H9 (cell line): ENCODE measurements around the gene KRT85. TPM values are rescaled to one million over a fixed set of nuclear protein-coding genes. Genes with fewer than 3 reads are reported as not detected.

Experiments
- DNase-seq: peaks from one replicate; pipeline ENCODE4 v3.0.0-alpha.2; 2017
- H2AFZ ChIP-seq: one replicate; pipeline ENCODE4 v1.6.1; 2013; ENCODE audit warnings: mild to moderate bottlenecking, low read length, control low read depth, moderate library complexity
- H2AK5ac ChIP-seq: 2 replicates; pipeline ENCODE4 v1.6.1; 2013; ENCODE audit warnings: low read length, control low read depth, mixed read lengths; ENCODE audit not compliant: insufficient read length
- H2BK120ac ChIP-seq: one replicate; pipeline ENCODE4 v1.6.1; 2013; ENCODE audit warnings: low read depth, mild to moderate bottlenecking, low read length, control low read depth, inconsistent platforms; ENCODE audit not compliant: poor library complexity, severe bottlenecking
- H2BK12ac ChIP-seq: 2 replicates; pipeline ENCODE4 v1.6.1; 2013; ENCODE audit warnings: low read length, control low read depth, mixed read lengths, low read depth; ENCODE audit not compliant: insufficient read length
- H2BK15ac ChIP-seq: 2 replicates; pipeline ENCODE4 v1.6.1; 2013; ENCODE audit warnings: low read depth, low read length, control low read depth
- H2BK20ac ChIP-seq: one replicate; pipeline ENCODE4 v1.6.1; 2013; ENCODE audit warnings: low read depth, mild to moderate bottlenecking, low read length, control low read depth, inconsistent platforms; ENCODE audit not compliant: poor library complexity, severe bottlenecking
- H2BK5ac ChIP-seq: 2 replicates; pipeline ENCODE4 v1.6.1; 2013; ENCODE audit warnings: low read length, control low read depth, mixed read lengths; ENCODE audit not compliant: insufficient read length
- H3K14ac ChIP-seq: 2 replicates; pipeline ENCODE4 v1.6.1; 2013; ENCODE audit warnings: low read length, control low read depth; ENCODE audit not compliant: insufficient read depth
- H3K18ac ChIP-seq: 2 replicates; pipeline ENCODE4 v1.6.1; 2013; ENCODE audit warnings: low read depth, mild to moderate bottlenecking, mixed read lengths, low read length, control low read depth; ENCODE audit not compliant: insufficient read length
- H3K23ac ChIP-seq: 2 replicates; pipeline ENCODE4 v1.6.1; 2013; ENCODE audit warnings: low read length, control low read depth, mixed read lengths, low read depth; ENCODE audit not compliant: insufficient read length
- H3K23me2 ChIP-seq: 2 replicates; pipeline ENCODE4 v1.6.1; 2013; ENCODE audit warnings: low read depth, mild to moderate bottlenecking, mixed read lengths, low read length, control low read depth; ENCODE audit not compliant: insufficient read length, poor library complexity, severe bottlenecking
- H3K27ac ChIP-seq: 2 replicates; pipeline ENCODE4 v1.5.1; 2013; ENCODE audit warnings: low read length, control low read depth, mixed read lengths, low read depth; ENCODE audit not compliant: insufficient read length
- H3K27me3 ChIP-seq: 2 replicates; pipeline ENCODE4 v1.6.1; 2013; ENCODE audit warnings: low read length, control low read depth, inconsistent platforms; ENCODE audit not compliant: insufficient read depth
- H3K4ac ChIP-seq: 2 replicates; pipeline ENCODE4 v1.6.1; 2013; ENCODE audit warnings: low read depth, mild to moderate bottlenecking, control low read depth, inconsistent platforms, low read length, moderate library complexity
- H3K4me1 ChIP-seq: 2 replicates; pipeline ENCODE4 v1.6.1; 2013; ENCODE audit warnings: low read length, control low read depth, inconsistent platforms; ENCODE audit not compliant: insufficient read depth
- H3K4me2 ChIP-seq: 2 replicates; pipeline ENCODE4 v1.6.1; 2013; ENCODE audit warnings: low read length, control low read depth, mixed read lengths; ENCODE audit not compliant: insufficient read length, insufficient read depth
- H3K56ac ChIP-seq: 2 replicates; pipeline ENCODE4 v1.6.1; 2013; ENCODE audit warnings: low read depth, mild to moderate bottlenecking, mixed read lengths, low read length, control low read depth; ENCODE audit not compliant: insufficient read length
- H3K79me1 ChIP-seq: 2 replicates; pipeline ENCODE4 v1.6.1; 2013; ENCODE audit warnings: low read depth, mild to moderate bottlenecking, moderate library complexity, low read length, control low read depth, inconsistent platforms; ENCODE audit not compliant: insufficient read depth, poor library complexity, severe bottlenecking
- H3K79me2 ChIP-seq: 2 replicates; pipeline ENCODE4 v1.6.1; 2013; ENCODE audit warnings: low read length, control low read depth, inconsistent platforms; ENCODE audit not compliant: insufficient read depth
- H3K9ac ChIP-seq: 2 replicates; pipeline ENCODE4 v1.6.1; 2013; ENCODE audit warnings: low read length, control low read depth, mixed read lengths; ENCODE audit not compliant: insufficient read length; ENCODE audit errors: extremely low read depth
- H3K9me3 ChIP-seq: one replicate; pipeline ENCODE4 v1.6.1; 2013; ENCODE audit warnings: low read depth, low read length, inconsistent platforms; ENCODE audit not compliant: control insufficient read depth
- H3T11ph ChIP-seq: one replicate; pipeline ENCODE4 v1.6.1; 2013; ENCODE audit warnings: mild to moderate bottlenecking, low read length, control low read depth, inconsistent platforms
- H4K20me1 ChIP-seq: one replicate; pipeline ENCODE4 v1.6.1; 2013; ENCODE audit not compliant: control insufficient read depth, insufficient read length, insufficient read depth
- H4K5ac ChIP-seq: 2 replicates; pipeline ENCODE4 v1.6.1; 2013; ENCODE audit warnings: low read depth, mild to moderate bottlenecking, mixed read lengths, low read length, control low read depth; ENCODE audit not compliant: insufficient read length
- H4K8ac ChIP-seq: replicated peaks from 2 replicates; pipeline ENCODE4 v1.6.1; 2013; ENCODE audit warnings: low read length, control low read depth, mixed read lengths, low read depth; ENCODE audit not compliant: insufficient read length
- H4K91ac ChIP-seq: 2 replicates; pipeline ENCODE4 v1.6.1; 2013; ENCODE audit warnings: low read depth, mild to moderate bottlenecking, moderate library complexity, mixed read lengths, low read length, control low read depth; ENCODE audit not compliant: insufficient read length
- H3K27ac Mint-ChIP-seq, 3 experiments: 2 replicates in 2 of 3; 3 replicates in 1 of 3; pipeline ENCODE4 v1.8.0; 2020 to 2021; ENCODE audit warnings: mixed read lengths in 3 of 3, mild to moderate bottlenecking in 1 of 3, moderate library complexity in 1 of 3
- H3K27me3 Mint-ChIP-seq: 2 replicates; pipeline ENCODE4 v1.8.0; 2021; ENCODE audit warnings: low read depth, mild to moderate bottlenecking, moderate library complexity, mixed read lengths
- H3K36me3 Mint-ChIP-seq, 3 experiments: 2 replicates in 2 of 3; 3 replicates in 1 of 3; pipeline ENCODE4 v1.8.0; 2020 to 2021; ENCODE audit warnings: low read depth in 3 of 3, mixed read lengths in 3 of 3; ENCODE audit not compliant: insufficient read depth in 1 of 3
- H3K4me1 Mint-ChIP-seq, 2 experiments: 2 replicates each; pipeline ENCODE4 v1.8.0; 2020; ENCODE audit warnings: mixed read lengths in 2 of 2
- H3K4me3 Mint-ChIP-seq, 2 experiments: 2 replicates in 1 of 2; 3 replicates in 1 of 2; pipeline ENCODE4 v1.8.0; 2020 to 2021; ENCODE audit warnings: mild to moderate bottlenecking in 2 of 2, mixed read lengths in 2 of 2, moderate library complexity in 1 of 2
- H3K9me3 Mint-ChIP-seq, 2 experiments: 2 replicates in 1 of 2; 3 replicates in 1 of 2; pipeline ENCODE4 v1.8.0; 2020; ENCODE audit warnings: mild to moderate bottlenecking in 2 of 2, mixed read lengths in 2 of 2, moderate library complexity in 1 of 2
- WGBS: extraction: QIAGEN DNeasy Blood & Tissue Kit; methylation state at CpG from one replicate; pipeline ENCODE4 v1.1.7; 2013; ENCODE audit warnings: missing lambda C conversion rate, low lambda C conversion rate, mixed read lengths; ENCODE audit not compliant: insufficient read length; ENCODE audit errors: extremely low coverage; 5-methylcytosine and 5-hydroxymethylcytosine counted together
- total RNA-seq: library from RNA; stranded (reverse); gene quantifications from 2 replicates; pipeline ENCODE4 v1.2.1, GENCODE V29; 2021
- TF ChIP-seq, protein P1 (sequence below): fragments of 200-600 bp; sonication (generic); conservative IDR thresholded peaks from 3 replicates; pipeline ENCODE4 v1.8.0; 2021; ENCODE audit warnings: antibody characterized with exemption, mild to moderate bottlenecking

The KRT85 gene
- total RNA-seq, 1 experiment from 2014 or later: not detected

DNA sequence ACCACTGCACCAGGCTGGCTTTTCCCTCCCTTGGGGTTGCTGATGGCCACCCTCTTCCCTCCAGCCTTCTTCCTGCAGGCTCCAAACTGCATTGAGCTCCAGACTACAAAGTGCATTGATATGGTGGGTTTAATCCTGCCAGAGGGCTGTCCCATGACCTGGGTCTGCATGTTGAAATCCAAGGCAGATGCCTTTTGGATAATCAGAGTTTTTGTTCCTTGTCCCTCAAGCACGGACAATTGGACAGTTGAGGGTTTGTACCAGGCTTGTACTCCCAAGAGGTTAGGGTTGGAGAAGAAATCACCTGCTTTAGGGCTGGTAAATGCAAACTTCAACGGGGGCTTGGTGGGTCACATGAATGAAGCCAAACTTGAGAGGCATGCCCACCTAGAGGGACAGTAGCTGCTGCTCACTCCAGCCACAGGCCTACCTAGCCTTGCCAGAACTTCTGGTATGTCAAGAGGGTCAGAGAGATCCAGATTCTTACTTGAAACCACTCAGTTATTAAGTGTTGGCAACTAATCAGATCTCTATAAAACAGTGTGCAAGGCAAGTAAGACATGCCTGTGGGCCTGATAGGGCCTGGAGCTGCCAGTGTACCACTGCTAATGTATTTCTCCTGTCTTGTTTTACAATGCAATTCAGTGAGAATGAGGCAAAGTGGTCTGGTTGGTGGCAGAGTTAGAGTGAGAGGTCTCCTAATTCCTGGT is 24.3 kb downstream of the KRT85 start:
- Mint-ChIP-seq H3K4me3 (no peak overlapping the region), H3K9me3 (peaks cover 5 to 7% of the 10 kb centered on the region in 2 experiments; a peak in 2 of 5 replicates), H3K27me3 (peaks cover 11% of the 10 kb centered on the region), H3K4me1 (no peaks in the 10 kb centered on the region), H3K27ac (no peak overlapping the region), H3K36me3 (no peaks in the 10 kb centered on the region; a peak in 1 of 7 replicates)
- H3K4me2 ChIP-seq: no peak overlapping the region
- no peak overlapping the region for H2AFZ ChIP-seq
- no peak for DNase-seq
- no peak overlapping the region for H3T11ph ChIP-seq
- H4K5ac ChIP-seq: no peak overlapping the region
- no peak overlapping the region for H3K56ac ChIP-seq
- H4K8ac ChIP-seq: no peak overlapping the region
- H2AK5ac ChIP-seq: no peak overlapping the region
- no peak overlapping the region for H3K27ac ChIP-seq
- H3K14ac ChIP-seq: no peak overlapping the region
- no peaks in the 10 kb centered on the region for H3K4me1 ChIP-seq
- H3K27me3 ChIP-seq: no peaks in the 10 kb centered on the region
- no peaks in the 10 kb centered on the region for H4K20me1 ChIP-seq
- H3K79me1 ChIP-seq: no peaks in the 10 kb centered on the region
- WGBS: no CpG with 5 or more reads among the region's 2 CpGs
- no peak overlapping the region for H4K91ac ChIP-seq
- H2BK5ac ChIP-seq: no peak overlapping the region
- no peak overlapping the region for H3K4ac ChIP-seq
- H3K23me2 ChIP-seq: no peaks in the 10 kb centered on the region
- H3K9ac ChIP-seq: no peak overlapping the region
- no peaks in the 10 kb centered on the region for H3K79me2 ChIP-seq
- no peak overlapping the region for H3K23ac ChIP-seq
- H3K18ac ChIP-seq: no peak overlapping the region
- TF ChIP-seq, protein P1, sequence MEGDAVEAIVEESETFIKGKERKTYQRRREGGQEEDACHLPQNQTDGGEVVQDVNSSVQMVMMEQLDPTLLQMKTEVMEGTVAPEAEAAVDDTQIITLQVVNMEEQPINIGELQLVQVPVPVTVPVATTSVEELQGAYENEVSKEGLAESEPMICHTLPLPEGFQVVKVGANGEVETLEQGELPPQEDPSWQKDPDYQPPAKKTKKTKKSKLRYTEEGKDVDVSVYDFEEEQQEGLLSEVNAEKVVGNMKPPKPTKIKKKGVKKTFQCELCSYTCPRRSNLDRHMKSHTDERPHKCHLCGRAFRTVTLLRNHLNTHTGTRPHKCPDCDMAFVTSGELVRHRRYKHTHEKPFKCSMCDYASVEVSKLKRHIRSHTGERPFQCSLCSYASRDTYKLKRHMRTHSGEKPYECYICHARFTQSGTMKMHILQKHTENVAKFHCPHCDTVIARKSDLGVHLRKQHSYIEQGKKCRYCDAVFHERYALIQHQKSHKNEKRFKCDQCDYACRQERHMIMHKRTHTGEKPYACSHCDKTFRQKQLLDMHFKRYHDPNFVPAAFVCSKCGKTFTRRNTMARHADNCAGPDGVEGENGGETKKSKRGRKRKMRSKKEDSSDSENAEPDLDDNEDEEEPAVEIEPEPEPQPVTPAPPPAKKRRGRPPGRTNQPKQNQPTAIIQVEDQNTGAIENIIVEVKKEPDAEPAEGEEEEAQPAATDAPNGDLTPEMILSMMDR: no peak
- no peak overlapping the region for H2BK12ac ChIP-seq
- H2BK15ac ChIP-seq: no peak overlapping the region
- H3K9me3 ChIP-seq: no peaks in the 10 kb centered on the region
- no peak overlapping the region for H2BK120ac ChIP-seq
- H2BK20ac ChIP-seq: no peak overlapping the region
